Activated gamma-delta T cell treated with Interleukin-2 at 50 U/mL for 16 hours (primary cell): ENCODE data around the gene MRPL28.
"Not testable (repeated sequence)": the region's sequence is repeated elsewhere in the genome, so short reads cannot be mapped to it uniquely, and the experiment has no call there.

Experiments used
- DNase-seq: peaks from one replicate; pipeline ENCODE4 v3.0.0-alpha.2; 2020

The MRPL28 gene

GRCh38 chr16:337437-337836 is 32.9 kb downstream of the MRPL28 start:
- DNase-seq: no peak

GRCh38 chr16:336269-336668 is 34.1 kb downstream of the MRPL28 start:
- no peak for DNase-seq

GRCh38 chr16:334861-335632 is 35.3 kb downstream of the MRPL28 start:
- DNase-seq: not testable (repeated sequence)

GRCh38 chr16:334164-334832 is 36.0 kb downstream of the MRPL28 start:
- DNase-seq: not testable (repeated sequence)

- no peak for DNase-seq
Measured at GRCh38 chr16:333406-334094, 36.8 kb downstream of the MRPL28 start.

GRCh38 chr16:331181-331814 is 39.0 kb downstream of the MRPL28 start:
- not testable (repeated sequence) for DNase-seq

- DNase-seq: no peak
Measured at GRCh38 chr16:330741-331140, 39.6 kb downstream of the MRPL28 start.

- DNase-seq: no peak
Measured at GRCh38 chr16:325375-326145, 44.8 kb downstream of the MRPL28 start.

GRCh38 chr16:324451-325334 is 45.6 kb downstream of the MRPL28 start:
- DNase-seq: peak; percentile 73

GRCh38 chr16:324201-324450 is 46.2 kb downstream of the MRPL28 start:
- no peak for DNase-seq

GRCh38 chr16:322476-323143 is 47.7 kb downstream of the MRPL28 start:
- DNase-seq: no peak

- no peak for DNase-seq
Measured at GRCh38 chr16:321532-321931, 48.8 kb downstream of the MRPL28 start.

GRCh38 chr16:320206-320605 is 50.1 kb downstream of the MRPL28 start:
- DNase-seq: no peak

- no peak for DNase-seq
Measured at GRCh38 chr16:318628-319027, 51.7 kb downstream of the MRPL28 start.

GRCh38 chr16:317583-317982 is 52.8 kb downstream of the MRPL28 start:
- DNase-seq: no peak
